ACC112 (cell line): Measurements from ENCODE around the gene MIEF2.
A peak's percentile ranks its signal among the peaks of the same experiment; 100 is the strongest.

ENCODE experiments used
- H2AFZ ChIP-seq: fragments of 200-600 bp; sonication (generic); one replicate; pipeline ENCODE4 v1.6.0; 2017; ENCODE audit warnings: antibody characterized with exemption, low read length; ENCODE audit not compliant: unreplicated experiment
- H3K27ac ChIP-seq: fragments of 200-600 bp; sonication (generic); 2 replicates; pipeline ENCODE4 v1.5.1; 2014; ENCODE audit warnings: low read depth, mild to moderate bottlenecking, antibody characterized with exemption, low read length, moderate library complexity
- H3K27me3 ChIP-seq: fragments of 200-600 bp; sonication (generic); 2 replicates; pipeline ENCODE4 v1.6.1; 2014; ENCODE audit warnings: mild to moderate bottlenecking, antibody characterized with exemption, low read length, moderate library complexity, mixed read lengths; ENCODE audit not compliant: insufficient read depth
- H3K36me3 ChIP-seq: fragments of 200-600 bp; sonication (generic); 2 replicates; pipeline ENCODE4 v1.6.1; 2016; ENCODE audit warnings: mild to moderate bottlenecking, antibody characterized with exemption, low read length, moderate library complexity, mixed read lengths; ENCODE audit not compliant: insufficient read depth
- H3K4me1 ChIP-seq: fragments of 200-600 bp; sonication (generic); one replicate; pipeline ENCODE4 v1.6.1; 2016; ENCODE audit warnings: low read length, mixed read lengths; ENCODE audit not compliant: insufficient read depth, unreplicated experiment, control insufficient read depth
- H3K4me3 ChIP-seq: fragments of 200-600 bp; sonication (generic); 2 replicates; pipeline ENCODE4 v1.5.1; 2014; ENCODE audit warnings: mild to moderate bottlenecking, low read depth, low read length
- H3K79me2 ChIP-seq: fragments of 200-600 bp; sonication (generic); one replicate; pipeline ENCODE4 v1.6.0; 2016; ENCODE audit warnings: low read length; ENCODE audit not compliant: control insufficient read depth, unreplicated experiment, insufficient read depth

MIEF2 gene

GRCh38 chr17:18257268-18257981 lies 3.0 kb upstream of the MIEF2 start:
- peaks cover 30% of the 10 kb centered on the region for H3K4me1 ChIP-seq
- H3K27me3 ChIP-seq: no peaks in the 10 kb centered on the region
- H3K79me2 ChIP-seq: peaks cover 41% of the 10 kb centered on the region
- peak overlapping the region; percentile 95 for H3K4me3 ChIP-seq
- peaks cover 24% of the 10 kb centered on the region; the same call in 1 of the 2 replicates for H3K36me3 ChIP-seq
- peak overlapping the region; percentile 99 for H2AFZ ChIP-seq
- H3K27ac ChIP-seq: peak overlapping the region; percentile 85

DNA sequence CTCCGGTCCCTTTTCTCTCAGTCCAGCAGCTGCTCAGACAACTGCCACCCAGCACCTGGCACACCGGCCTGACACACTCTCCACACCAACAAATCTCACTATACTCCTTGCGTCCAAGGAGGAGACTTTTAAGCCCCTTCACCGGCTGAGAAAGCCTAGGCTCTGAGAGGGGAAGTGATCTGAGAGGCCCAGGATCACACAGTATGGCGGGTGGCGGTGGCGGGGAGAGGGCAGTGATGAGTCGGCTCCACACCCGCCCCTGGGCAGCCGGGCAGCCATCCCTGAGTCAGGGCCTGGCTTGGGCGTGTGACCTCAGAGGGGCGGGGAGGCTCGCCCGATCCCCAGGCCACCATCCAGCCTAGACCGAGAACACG lies 2.5 kb upstream of the MIEF2 start:
- H3K4me3 ChIP-seq: peak overlapping the region; percentile 95
- H3K79me2 ChIP-seq: peaks cover 41% of the 10 kb centered on the region
- H3K27ac ChIP-seq: peak overlapping the region; percentile 85
- H3K4me1 ChIP-seq: peaks cover 30% of the 10 kb centered on the region
- no peaks in the 10 kb centered on the region for H3K27me3 ChIP-seq
- H2AFZ ChIP-seq: peak overlapping the region; percentile 99
- peaks cover 22% of the 10 kb centered on the region; the same call in 1 of the 2 replicates for H3K36me3 ChIP-seq

DNA sequence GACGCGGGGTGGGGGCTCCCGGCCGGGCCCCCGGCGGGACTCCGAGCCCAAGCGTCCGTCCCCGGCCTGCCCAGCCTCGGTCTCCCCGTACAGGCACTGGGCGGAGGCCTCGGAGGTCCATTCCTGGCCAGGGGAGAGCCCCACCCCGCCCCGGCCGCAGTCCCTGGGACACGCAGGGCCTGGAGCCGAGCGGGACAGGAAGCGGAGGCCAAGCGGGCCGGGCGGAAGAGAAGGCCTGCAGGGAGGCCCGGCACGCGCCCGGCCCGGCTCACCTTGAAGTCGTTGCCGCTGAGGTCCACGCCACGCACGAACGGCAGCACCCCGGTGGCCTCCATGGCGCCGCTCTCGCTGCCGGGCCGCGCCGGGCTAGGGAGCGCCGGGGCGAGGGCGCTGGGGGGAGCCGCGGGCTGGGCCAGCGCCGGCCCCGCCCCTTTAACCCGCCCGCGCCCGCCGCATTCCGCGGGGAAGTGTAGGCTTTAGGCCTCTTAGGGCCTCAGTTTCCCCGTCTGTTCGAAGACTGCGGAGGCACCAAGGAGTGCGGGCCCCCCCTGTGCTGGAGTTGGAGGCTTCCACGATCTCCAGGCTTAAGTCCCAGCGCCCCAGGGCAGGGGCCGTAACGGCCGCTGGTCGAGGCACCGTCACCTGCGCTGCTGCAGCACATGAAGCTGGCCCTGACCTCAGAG lies 2.0 kb upstream of the MIEF2 start, which contains the start of gene FLII:
FLII (minus strand) TSS at position 383 of the 683 bp plus-strand sequence; CDS start at position 335, 48 bp downstream.
- peaks cover 30% of the 10 kb centered on the region for H3K4me1 ChIP-seq
- peaks cover 41% of the 10 kb centered on the region for H3K79me2 ChIP-seq
- peaks cover 19% of the 10 kb centered on the region; the same call in 1 of the 2 replicates for H3K36me3 ChIP-seq
- H3K27me3 ChIP-seq: no peaks in the 10 kb centered on the region
- peak within 1 kb of the TSS; percentile 85 for H3K27ac ChIP-seq
- peak within 1 kb of the TSS; percentile 95 for H3K4me3 ChIP-seq
- peak within 1 kb of the TSS; percentile 99 for H2AFZ ChIP-seq

DNA sequence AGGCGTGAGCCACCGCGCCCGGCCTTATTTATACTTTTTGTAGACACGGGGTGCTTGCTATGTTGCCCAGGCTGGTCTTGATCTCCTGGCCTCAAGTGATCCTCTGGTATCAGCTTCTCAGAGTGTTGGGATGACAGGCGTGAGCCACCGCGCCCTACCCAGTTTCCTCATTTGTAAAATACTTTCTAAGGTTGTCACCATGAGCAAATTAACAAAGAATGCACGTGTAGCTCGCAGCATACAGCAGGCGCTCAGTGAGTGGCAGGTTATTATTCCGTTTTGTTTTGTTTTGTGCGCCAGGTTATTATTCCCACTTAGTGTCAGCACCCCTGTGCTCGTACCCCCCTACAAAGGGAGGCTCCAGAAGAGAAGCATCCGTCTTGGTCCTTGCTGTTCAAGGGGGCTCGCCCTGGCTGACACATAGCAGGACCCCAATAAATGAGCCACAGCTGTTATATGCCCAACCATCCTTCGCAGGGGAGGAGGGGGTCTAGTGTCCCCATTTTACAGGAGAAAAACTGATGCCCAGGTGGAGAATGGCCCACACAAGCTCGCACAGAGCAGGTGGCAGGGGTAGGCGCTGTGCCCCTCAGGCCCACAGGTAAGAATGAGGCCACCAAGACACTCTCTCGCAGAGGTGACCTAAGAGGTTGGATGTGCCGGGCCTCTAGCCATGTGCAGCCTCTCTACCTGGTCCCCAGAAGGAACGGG lies 686 bp upstream of the MIEF2 start:
- peaks cover 30% of the 10 kb centered on the region for H3K4me1 ChIP-seq
- H3K27ac ChIP-seq: no peak overlapping the region
- no peaks in the 10 kb centered on the region for H3K27me3 ChIP-seq
- no peak overlapping the region for H2AFZ ChIP-seq
- H3K36me3 ChIP-seq: peaks cover 7% of the 10 kb centered on the region; the same call in 1 of the 2 replicates
- H3K4me3 ChIP-seq: peak overlapping the region; percentile 90
- H3K79me2 ChIP-seq: peaks cover 40% of the 10 kb centered on the region

GRCh38 chr17:18261146-18261515 lies 669 bp downstream of the MIEF2 start:
- Histone ChIP-seq H2AFZ (peak overlapping the region; percentile 28), H3K27me3 (no peaks in the 10 kb centered on the region), H3K4me3 (peak overlapping the region; percentile 90), H3K4me1 (peaks cover 30% of the 10 kb centered on the region), H3K27ac (peak overlapping the region; percentile 54), H3K36me3 (no peaks in the 10 kb centered on the region; the same call in 1 of the 2 replicates), H3K79me2 (peaks cover 28% of the 10 kb centered on the region)

DNA sequence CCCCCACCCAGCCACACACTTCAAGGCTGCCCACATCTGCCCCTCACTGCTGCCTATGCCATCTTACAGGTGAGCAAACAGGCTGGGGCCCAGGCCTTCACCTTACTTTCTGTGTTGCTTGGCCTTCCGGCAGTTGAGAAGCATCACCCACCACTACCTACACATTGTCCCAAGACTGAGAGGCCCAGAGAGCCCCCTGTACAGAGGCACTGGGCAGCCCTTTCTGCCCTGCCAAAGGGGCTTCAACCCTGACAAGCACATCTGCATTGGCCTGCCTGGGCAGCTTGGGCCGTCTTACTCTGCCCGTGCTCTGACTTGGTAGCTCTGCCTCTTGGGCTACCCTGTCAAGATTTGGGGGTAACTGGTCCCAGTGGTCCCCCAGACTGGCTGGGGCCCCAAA lies 1.2 kb downstream of the MIEF2 start:
- Histone ChIP-seq H3K4me1 (peaks cover 27% of the 10 kb centered on the region), H2AFZ (no peak overlapping the region), H3K36me3 (no peaks in the 10 kb centered on the region; the same call in 1 of the 2 replicates), H3K27me3 (no peaks in the 10 kb centered on the region), H3K27ac (peak overlapping the region; percentile 54), H3K79me2 (peaks cover 23% of the 10 kb centered on the region), H3K4me3 (peak overlapping the region; percentile 90)

DNA sequence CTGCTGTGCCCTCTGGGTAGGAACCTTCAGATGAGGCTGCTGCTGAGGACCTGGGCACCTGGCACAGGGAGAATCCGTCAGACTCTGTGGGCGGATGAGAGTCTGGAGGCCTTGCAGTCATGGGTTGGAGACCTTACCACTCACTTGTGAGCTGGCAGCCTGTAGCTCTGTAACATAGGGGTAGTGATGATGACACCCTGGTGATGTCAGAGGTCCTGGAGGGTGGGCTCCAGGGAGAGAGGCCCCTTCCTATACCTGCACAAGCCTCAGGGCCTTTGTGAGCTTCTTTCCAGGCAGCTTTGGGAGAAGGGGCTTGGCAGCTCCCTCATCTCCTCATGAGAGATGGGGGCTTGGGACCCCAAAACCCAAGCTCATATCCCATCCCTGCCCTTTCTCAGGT lies 1.6 kb downstream of the MIEF2 start:
- no peaks in the 10 kb centered on the region for H3K27me3 ChIP-seq
- H3K79me2 ChIP-seq: peaks cover 19% of the 10 kb centered on the region
- H3K27ac ChIP-seq: no peak overlapping the region
- H2AFZ ChIP-seq: no peak overlapping the region
- H3K36me3 ChIP-seq: no peaks in the 10 kb centered on the region; the same call in 1 of the 2 replicates
- peaks cover 22% of the 10 kb centered on the region for H3K4me1 ChIP-seq
- no peak overlapping the region; the same call in 1 of the 2 replicates for H3K4me3 ChIP-seq

GRCh38 chr17:18262641-18263040 lies 2.2 kb downstream of the MIEF2 start:
- no peak overlapping the region for H2AFZ ChIP-seq
- no peaks in the 10 kb centered on the region for H3K27me3 ChIP-seq
- no peaks in the 10 kb centered on the region; the same call in 1 of the 2 replicates for H3K36me3 ChIP-seq
- no peak overlapping the region for H3K27ac ChIP-seq
- H3K79me2 ChIP-seq: peaks cover 13% of the 10 kb centered on the region
- H3K4me3 ChIP-seq: no peak overlapping the region
- H3K4me1 ChIP-seq: peaks cover 17% of the 10 kb centered on the region

GRCh38 chr17:18263885-18264682 lies 3.6 kb downstream of the MIEF2 start:
- Histone ChIP-seq H3K4me1 (peaks cover 14% of the 10 kb centered on the region), H3K27ac (no peak overlapping the region), H3K4me3 (no peak overlapping the region), H3K79me2 (peaks cover 10% of the 10 kb centered on the region), H2AFZ (no peak overlapping the region), H3K36me3 (no peaks in the 10 kb centered on the region; the same call in 1 of the 2 replicates), H3K27me3 (no peaks in the 10 kb centered on the region)

DNA sequence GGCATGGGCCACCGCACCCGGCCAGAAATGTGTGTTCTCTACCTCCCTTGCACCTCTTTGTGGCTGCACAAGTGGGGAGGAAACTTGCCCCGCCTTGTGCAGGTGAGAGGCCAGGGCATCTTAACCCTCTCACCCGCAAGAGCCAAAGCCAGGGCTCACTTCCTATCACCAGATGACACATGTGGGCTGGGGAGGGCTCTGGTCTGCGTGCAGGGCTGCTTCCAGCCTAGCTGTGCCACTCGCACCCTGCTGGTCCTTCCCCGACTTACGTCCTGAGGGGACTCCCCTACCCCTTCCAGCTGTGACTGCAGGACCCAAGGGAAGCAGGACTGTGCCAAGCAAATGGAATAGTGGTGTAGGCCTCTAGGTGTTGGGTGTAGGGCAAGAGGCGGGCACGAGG lies 6.9 kb downstream of the MIEF2 start:
- Histone ChIP-seq H3K27me3 (no peaks in the 10 kb centered on the region), H3K79me2 (peaks cover under 1% of the 10 kb centered on the region), H3K36me3 (no peaks in the 10 kb centered on the region; the same call in 1 of the 2 replicates), H3K27ac (no peak overlapping the region), H2AFZ (no peak overlapping the region), H3K4me3 (no peak overlapping the region), H3K4me1 (no peaks in the 10 kb centered on the region)
